OCI-LY1 (cell line): ENCODE data around the gene STS.

Source experiments
- H2AFZ ChIP-seq: fragments of 200-600 bp; sonication (generic), shearing (Covaris generic); 2 replicates; pipeline ENCODE4 v1.6.0; 2014; ENCODE audit warnings: antibody characterized with exemption, mild to moderate bottlenecking, low read length
- H3F3A ChIP-seq: fragments of 200-600 bp; sonication (generic), shearing (Covaris generic); 2 replicates; pipeline ENCODE4 v1.6.0; 2014; ENCODE audit warnings: mild to moderate bottlenecking, antibody characterized with exemption, low read length, moderate library complexity; ENCODE audit not compliant: insufficient read depth
- H3K27ac ChIP-seq: fragments of 200-600 bp; sonication (generic); 2 replicates; pipeline ENCODE4 v1.5.1; 2014; ENCODE audit warnings: low read length, mixed run types, mild to moderate bottlenecking, low read depth; ENCODE audit not compliant: poor library complexity, severe bottlenecking
- H3K27me3 ChIP-seq: fragments of 200-600 bp; sonication (generic); 2 replicates; pipeline ENCODE4 v1.6.0; 2014; ENCODE audit warnings: antibody characterized with exemption, mild to moderate bottlenecking, low read length, moderate library complexity; ENCODE audit not compliant: insufficient read depth
- H3K36me3 ChIP-seq: fragments of 200-600 bp; sonication (generic); 2 replicates; pipeline ENCODE4 v1.6.1; 2014; ENCODE audit warnings: mild to moderate bottlenecking, antibody characterized with exemption, low read length, moderate library complexity, mixed read lengths; ENCODE audit not compliant: insufficient read depth
- H3K4me1 ChIP-seq: fragments of 200-600 bp; sonication (generic); 2 replicates; pipeline ENCODE4 v1.5.1; 2014; ENCODE audit warnings: mild to moderate bottlenecking, low read length, moderate library complexity; ENCODE audit not compliant: insufficient read depth, severe bottlenecking
- H3K4me2 ChIP-seq: fragments of 200-600 bp; sonication (generic), shearing (Covaris generic); 2 replicates; pipeline ENCODE4 v1.6.1; 2014; ENCODE audit warnings: low read length
- H3K4me3 ChIP-seq: fragments of 200-600 bp; sonication (generic); 2 replicates; pipeline ENCODE4 v1.5.1; 2014; ENCODE audit warnings: low read length, low read depth, mild to moderate bottlenecking, mixed read lengths; ENCODE audit not compliant: poor library complexity, severe bottlenecking
- H3K79me2 ChIP-seq: fragments of 200-600 bp; shearing (Covaris generic); 2 replicates; pipeline ENCODE4 v1.6.1; 2016; ENCODE audit warnings: mixed run types, low read length, mixed read lengths; ENCODE audit not compliant: insufficient read depth
- H3K9ac ChIP-seq: fragments of 200-600 bp; sonication (generic), shearing (Covaris generic); 2 replicates; pipeline ENCODE4 v1.6.1; 2014; ENCODE audit warnings: mild to moderate bottlenecking, low read length, mixed read lengths
- H3K9me2 ChIP-seq: fragments of 200-600 bp; sonication (generic), shearing (Covaris generic); 2 replicates; pipeline ENCODE4 v1.6.1; 2014; ENCODE audit warnings: low read depth, mild to moderate bottlenecking, low read length, mixed read lengths
- H3K9me3 ChIP-seq: fragments of 200-600 bp; shearing (Covaris generic); 2 replicates; pipeline ENCODE4 v1.6.1; 2014; ENCODE audit warnings: low read length, mixed read lengths
- H4K20me1 ChIP-seq: fragments of 200-600 bp; sonication (generic), shearing (Covaris generic); 2 replicates; pipeline ENCODE4 v1.6.0; 2016; ENCODE audit warnings: mild to moderate bottlenecking, low read length; ENCODE audit not compliant: insufficient read depth
- EZH2 ChIP-seq: fragments of 200-600 bp; sonication (generic), shearing (Covaris generic); IDR thresholded peaks from 2 replicates; pipeline ENCODE4 v1.8.0; 2017; ENCODE audit warnings: borderline replicate concordance, mixed run types, mild to moderate bottlenecking, antibody characterized with exemption, low read length, moderate library complexity, mixed read lengths
- TF ChIP-seq, protein P1 (sequence below): fragments of 200-600 bp; sonication (generic), shearing (Covaris generic); IDR thresholded peaks from 2 replicates; pipeline ENCODE4 v1.5.1; 2017; ENCODE audit warnings: mild to moderate bottlenecking, antibody characterized with exemption, low read length, moderate library complexity, mixed read lengths

Gene STS

DNA sequence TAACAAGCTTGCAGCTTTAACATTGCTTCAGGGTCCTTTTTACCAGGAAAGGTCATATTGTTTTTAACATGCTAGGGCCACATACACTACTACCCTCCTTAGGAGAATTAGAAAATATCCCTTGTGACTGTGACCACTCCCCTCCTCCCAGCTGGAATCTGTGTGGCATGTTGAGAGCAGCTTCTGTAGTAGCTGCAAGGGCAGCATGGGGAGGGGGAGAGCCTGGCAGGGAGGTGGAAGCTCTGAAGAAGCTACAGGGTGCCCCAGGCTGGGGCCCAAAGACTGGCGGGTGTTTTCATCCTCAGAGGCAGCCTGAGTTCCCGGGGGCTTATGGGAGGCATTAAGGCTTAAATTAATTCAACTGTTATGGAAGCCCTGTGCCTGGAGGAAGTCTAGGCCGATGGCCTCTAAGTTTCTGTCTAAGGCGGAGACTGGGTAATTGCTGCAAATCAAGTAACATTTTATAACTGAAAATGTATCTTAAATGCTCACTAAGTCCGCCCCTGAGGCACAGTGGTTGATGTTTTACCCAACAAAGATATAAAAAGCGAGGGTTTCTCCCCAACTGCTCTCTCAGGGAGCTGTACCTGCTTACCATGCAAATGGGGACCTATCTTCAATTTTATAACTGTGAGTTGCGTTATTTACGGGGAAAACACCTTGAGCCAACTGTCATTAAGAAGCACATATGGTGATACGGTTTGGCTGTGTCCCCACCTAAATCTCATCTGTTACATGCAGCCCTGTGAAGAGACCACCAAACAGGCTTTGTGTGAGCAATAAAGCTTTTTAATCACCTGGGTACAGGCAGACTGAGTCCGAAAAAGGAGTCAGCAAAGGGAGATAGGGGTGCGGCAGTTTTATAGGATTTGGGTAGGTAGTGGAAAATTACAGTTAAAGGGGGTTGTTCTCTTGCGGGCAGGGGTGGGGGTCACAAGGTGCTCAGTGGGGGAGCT, 37.4 kb upstream of the STS start:
- peak overlapping the region; percentile 100 for H3K27ac ChIP-seq

DNA sequence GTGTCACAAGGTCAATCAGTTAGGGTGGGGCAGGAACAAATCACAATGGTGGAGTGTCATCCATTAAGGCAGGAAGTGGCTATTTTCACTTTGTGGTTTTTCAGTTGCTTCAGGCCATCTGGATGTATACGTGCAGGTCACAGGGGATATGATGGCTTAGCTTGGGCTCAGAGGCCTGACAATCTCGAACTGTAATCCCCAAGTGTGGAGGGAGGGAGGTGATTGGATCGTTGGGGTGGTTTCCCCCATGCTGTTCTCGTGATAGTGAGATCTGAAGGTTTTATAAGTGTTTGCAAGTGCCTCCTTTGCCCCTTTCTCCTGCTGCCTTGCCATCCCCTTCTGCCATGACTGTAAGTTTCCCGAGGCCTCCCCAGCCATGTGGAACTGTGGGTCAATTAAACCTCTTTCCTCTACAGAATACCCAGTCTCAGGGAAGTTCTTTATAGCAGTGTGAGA, 36.7 kb upstream of the STS start:
- peak overlapping the region; percentile 37 for H3K4me3 ChIP-seq
- H3K9me3 ChIP-seq = no peaks in the 10 kb centered on the region
- peak overlapping the region; percentile 90 for H3K9ac ChIP-seq
- no peaks in the 10 kb centered on the region for H3K9me2 ChIP-seq
- peak overlapping the region; percentile 73 for H3K4me2 ChIP-seq
- H3F3A ChIP-seq = no peaks in the 10 kb centered on the region; the same call in 1 of the 2 replicates
- no peak overlapping the region for H2AFZ ChIP-seq
- no peaks in the 10 kb centered on the region for H4K20me1 ChIP-seq
- H3K36me3 ChIP-seq = 0 out of 2 replicates have a peak, but pooled peaks cover 6% of the 10 kb centered on the region
- H3K79me2 ChIP-seq = peaks cover 6% of the 10 kb centered on the region
- peaks cover 91% of the 10 kb centered on the region for H3K4me1 ChIP-seq
- no peak for TF ChIP-seq EZH2
- TF ChIP-seq, protein P1, sequence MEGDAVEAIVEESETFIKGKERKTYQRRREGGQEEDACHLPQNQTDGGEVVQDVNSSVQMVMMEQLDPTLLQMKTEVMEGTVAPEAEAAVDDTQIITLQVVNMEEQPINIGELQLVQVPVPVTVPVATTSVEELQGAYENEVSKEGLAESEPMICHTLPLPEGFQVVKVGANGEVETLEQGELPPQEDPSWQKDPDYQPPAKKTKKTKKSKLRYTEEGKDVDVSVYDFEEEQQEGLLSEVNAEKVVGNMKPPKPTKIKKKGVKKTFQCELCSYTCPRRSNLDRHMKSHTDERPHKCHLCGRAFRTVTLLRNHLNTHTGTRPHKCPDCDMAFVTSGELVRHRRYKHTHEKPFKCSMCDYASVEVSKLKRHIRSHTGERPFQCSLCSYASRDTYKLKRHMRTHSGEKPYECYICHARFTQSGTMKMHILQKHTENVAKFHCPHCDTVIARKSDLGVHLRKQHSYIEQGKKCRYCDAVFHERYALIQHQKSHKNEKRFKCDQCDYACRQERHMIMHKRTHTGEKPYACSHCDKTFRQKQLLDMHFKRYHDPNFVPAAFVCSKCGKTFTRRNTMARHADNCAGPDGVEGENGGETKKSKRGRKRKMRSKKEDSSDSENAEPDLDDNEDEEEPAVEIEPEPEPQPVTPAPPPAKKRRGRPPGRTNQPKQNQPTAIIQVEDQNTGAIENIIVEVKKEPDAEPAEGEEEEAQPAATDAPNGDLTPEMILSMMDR = no peak
- H3K27ac ChIP-seq = peak overlapping the region; percentile 100
- H3K27me3 ChIP-seq = no peaks in the 10 kb centered on the region

More for the DNA sequence above, 37.4 kb upstream of the STS start:
- Histone ChIP-seq H3K4me3 (peak overlapping the region; percentile 43), H4K20me1 (no peaks in the 10 kb centered on the region), H3K9me3 (no peaks in the 10 kb centered on the region), H3K9ac (peak overlapping the region; percentile 90), H3K27me3 (no peaks in the 10 kb centered on the region), H3F3A (no peaks in the 10 kb centered on the region; the same call in 1 of the 2 replicates), H3K36me3 (0 out of 2 replicates have a peak, but pooled peaks cover 6% of the 10 kb centered on the region), H3K4me2 (peak overlapping the region; percentile 73), H3K9me2 (no peaks in the 10 kb centered on the region), H3K79me2 (peaks cover 6% of the 10 kb centered on the region), H3K4me1 (peaks cover 91% of the 10 kb centered on the region), H2AFZ (no peak overlapping the region)
- TF ChIP-seq, protein P1 = no peak
- no peak for TF ChIP-seq EZH2

DNA sequence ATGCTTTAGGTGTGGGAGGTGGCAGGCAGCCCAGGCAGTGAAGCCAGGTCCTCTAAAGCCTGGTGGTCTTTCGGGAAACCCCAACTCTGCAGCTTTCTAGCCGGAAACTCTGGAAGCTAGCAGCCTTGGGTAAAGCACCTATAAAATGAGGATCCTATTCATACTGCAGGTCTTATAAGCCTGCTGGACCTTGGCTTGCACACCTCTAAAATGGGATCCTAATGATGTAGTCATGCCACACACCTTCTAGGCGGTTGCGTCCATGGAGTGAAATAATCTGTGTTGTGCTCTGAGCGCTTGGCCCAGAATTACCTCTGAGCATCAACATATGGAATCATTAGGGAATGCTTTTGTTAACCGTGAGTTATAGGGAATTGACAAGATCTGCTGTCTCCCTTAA, 36.0 kb upstream of the STS start:
- Histone ChIP-seq H3K27me3 (no peaks in the 10 kb centered on the region), H3K79me2 (peaks cover 6% of the 10 kb centered on the region), H3K4me3 (peak overlapping the region; percentile 49), H3K9me3 (no peaks in the 10 kb centered on the region), H3K4me2 (peak overlapping the region; percentile 64), H3K9me2 (no peaks in the 10 kb centered on the region), H3F3A (no peaks in the 10 kb centered on the region; the same call in 1 of the 2 replicates), H3K36me3 (peaks cover 7% of the 10 kb centered on the region), H2AFZ (no peak overlapping the region), H3K9ac (peak overlapping the region; percentile 74), H3K4me1 (peaks cover 91% of the 10 kb centered on the region), H3K27ac (peak overlapping the region; percentile 100), H4K20me1 (no peaks in the 10 kb centered on the region)
- TF ChIP-seq, protein P1 = no peak
- TF ChIP-seq EZH2 = no peak
